ENCODE data around the gene TMEM50B. TPM values are rescaled to one million over a fixed set of nuclear protein-coding genes. Genes with fewer than 3 reads are reported as not detected.
"Not testable (repeated sequence)": the region's sequence is repeated elsewhere in the genome, so short reads cannot be mapped to it uniquely, and the experiment has no call there.

Gene TMEM50B
- total RNA-seq, 1 experiment from 2014 or later: 57.5 TPM

DNA sequence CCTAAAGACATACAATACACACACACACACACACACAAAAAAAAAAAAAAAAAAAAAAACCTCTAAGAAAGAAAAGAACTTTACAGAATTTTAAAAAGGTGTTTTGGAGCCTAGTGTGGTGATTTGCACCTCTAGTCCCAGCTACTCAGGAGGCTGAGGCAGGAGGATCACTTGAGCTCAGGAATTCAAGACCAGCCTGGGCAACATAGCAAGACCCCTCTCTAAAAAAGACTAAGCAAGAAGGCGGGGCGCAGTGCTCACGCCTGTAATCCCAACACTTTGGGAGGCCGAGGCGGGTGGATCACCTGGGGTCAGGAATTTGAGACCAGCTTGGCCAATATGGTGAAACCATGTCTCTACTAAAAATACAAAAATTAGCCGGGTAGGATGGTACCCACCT lies 33.2 kb downstream of the TMEM50B start:
- not testable (repeated sequence) for H3K4me2 ChIP-seq (ENCODE audit: low read depth, low read length, poor library complexity, severe bottlenecking); H3K27ac ChIP-seq (ENCODE audit: low read length); H3K79me2 ChIP-seq (ENCODE audit: low read length); H3K9ac ChIP-seq (ENCODE audit: low read length); H3K36me3 ChIP-seq (ENCODE audit: insufficient read depth, low read length); H2AFZ ChIP-seq (ENCODE audit: low read length); H3K9me2 ChIP-seq (replicated peaks; ENCODE audit: insufficient read depth, low read length); H4K20me1 ChIP-seq (ENCODE audit: insufficient read depth, low read depth, low read length); H3K27me3 ChIP-seq (ENCODE audit: low read length); DNase-seq; H3K9me3 ChIP-seq (ENCODE audit: low read length); H3K4me3 ChIP-seq (ENCODE audit: low read length)
- peaks cover 12% of the 10 kb centered on the region for H3K4me1 ChIP-seq (ENCODE audit: low read length)

DNA sequence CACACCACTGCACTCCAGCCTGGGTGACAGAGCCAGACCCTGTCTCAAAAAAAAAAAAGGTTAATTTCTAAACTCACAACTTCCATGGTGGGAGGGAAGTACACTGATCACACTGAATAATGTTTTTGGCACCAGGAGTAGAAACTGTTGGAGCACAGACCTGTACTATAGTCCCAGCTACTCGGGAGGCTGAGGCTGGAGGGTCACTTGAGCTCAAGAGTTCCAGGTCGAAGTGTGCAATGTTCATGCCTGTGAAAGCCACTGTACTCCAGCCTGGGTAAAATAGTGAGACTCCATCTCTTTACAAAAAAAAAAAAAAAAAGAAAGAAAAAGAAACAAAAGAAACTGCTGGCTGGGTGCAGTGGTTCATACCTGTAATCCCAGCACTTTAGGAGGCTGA lies 35.3 kb downstream of the TMEM50B start:
- no peaks in the 10 kb centered on the region for H3K9me3 ChIP-seq (ENCODE audit: low read length)
- H3K4me2 ChIP-seq (ENCODE audit: low read depth, low read length, poor library complexity, severe bottlenecking): no peak overlapping the region
- no peaks in the 10 kb centered on the region for H3K36me3 ChIP-seq (ENCODE audit: insufficient read depth, low read length)
- H3K9me2 ChIP-seq (replicated peaks; ENCODE audit: insufficient read depth, low read length): no peaks in the 10 kb centered on the region
- H3K4me3 ChIP-seq (ENCODE audit: low read length): no peak overlapping the region
- no peaks in the 10 kb centered on the region for H3K79me2 ChIP-seq (ENCODE audit: low read length)
- no peaks in the 10 kb centered on the region for H4K20me1 ChIP-seq (ENCODE audit: insufficient read depth, low read depth, low read length)
- DNase-seq: no peak
- H2AFZ ChIP-seq (ENCODE audit: low read length): no peak overlapping the region
- H3K9ac ChIP-seq (ENCODE audit: low read length): no peak overlapping the region
- no peak overlapping the region; the same call in 1 of the 2 replicates for H3K27ac ChIP-seq (ENCODE audit: low read length)
- peaks cover 20% of the 10 kb centered on the region for H3K4me1 ChIP-seq (ENCODE audit: low read length)
- no peaks in the 10 kb centered on the region for H3K27me3 ChIP-seq (ENCODE audit: low read length)

DNA sequence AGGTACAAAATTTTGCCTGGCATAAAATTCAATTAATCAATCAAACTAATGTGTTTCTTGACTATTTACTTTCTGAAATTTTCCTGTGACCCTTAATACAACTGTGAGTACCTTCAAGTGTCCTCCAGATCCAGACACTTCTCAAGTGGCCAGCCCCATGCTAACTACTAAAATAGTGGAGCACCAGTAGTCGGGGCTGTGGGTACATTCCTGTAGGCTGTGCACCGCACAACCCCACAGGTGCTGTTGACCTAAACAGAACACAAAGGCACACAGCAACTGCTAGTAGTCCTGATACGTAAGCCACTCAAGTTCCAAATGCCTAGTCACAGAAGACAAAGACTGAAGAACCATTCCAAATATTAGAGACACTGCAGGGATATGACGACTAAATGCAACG lies 36.6 kb downstream of the TMEM50B start:
- peak overlapping the region; percentile 52 for H3K27ac ChIP-seq (ENCODE audit: low read length)
- H4K20me1 ChIP-seq (ENCODE audit: insufficient read depth, low read depth, low read length): no peaks in the 10 kb centered on the region
- no peak overlapping the region for H3K9ac ChIP-seq (ENCODE audit: low read length)
- DNase-seq: no peak
- no peaks in the 10 kb centered on the region for H3K9me3 ChIP-seq (ENCODE audit: low read length)
- no peak overlapping the region for H2AFZ ChIP-seq (ENCODE audit: low read length)
- no peak overlapping the region for H3K4me3 ChIP-seq (ENCODE audit: low read length)
- no peaks in the 10 kb centered on the region for H3K79me2 ChIP-seq (ENCODE audit: low read length)
- H3K27me3 ChIP-seq (ENCODE audit: low read length): no peaks in the 10 kb centered on the region
- H3K9me2 ChIP-seq (replicated peaks; ENCODE audit: insufficient read depth, low read length): no peaks in the 10 kb centered on the region
- H3K4me2 ChIP-seq (ENCODE audit: low read depth, low read length, poor library complexity, severe bottlenecking): no peak overlapping the region
- H3K4me1 ChIP-seq (ENCODE audit: low read length): peaks cover 20% of the 10 kb centered on the region
- H3K36me3 ChIP-seq (ENCODE audit: insufficient read depth, low read length): no peaks in the 10 kb centered on the region

DNA sequence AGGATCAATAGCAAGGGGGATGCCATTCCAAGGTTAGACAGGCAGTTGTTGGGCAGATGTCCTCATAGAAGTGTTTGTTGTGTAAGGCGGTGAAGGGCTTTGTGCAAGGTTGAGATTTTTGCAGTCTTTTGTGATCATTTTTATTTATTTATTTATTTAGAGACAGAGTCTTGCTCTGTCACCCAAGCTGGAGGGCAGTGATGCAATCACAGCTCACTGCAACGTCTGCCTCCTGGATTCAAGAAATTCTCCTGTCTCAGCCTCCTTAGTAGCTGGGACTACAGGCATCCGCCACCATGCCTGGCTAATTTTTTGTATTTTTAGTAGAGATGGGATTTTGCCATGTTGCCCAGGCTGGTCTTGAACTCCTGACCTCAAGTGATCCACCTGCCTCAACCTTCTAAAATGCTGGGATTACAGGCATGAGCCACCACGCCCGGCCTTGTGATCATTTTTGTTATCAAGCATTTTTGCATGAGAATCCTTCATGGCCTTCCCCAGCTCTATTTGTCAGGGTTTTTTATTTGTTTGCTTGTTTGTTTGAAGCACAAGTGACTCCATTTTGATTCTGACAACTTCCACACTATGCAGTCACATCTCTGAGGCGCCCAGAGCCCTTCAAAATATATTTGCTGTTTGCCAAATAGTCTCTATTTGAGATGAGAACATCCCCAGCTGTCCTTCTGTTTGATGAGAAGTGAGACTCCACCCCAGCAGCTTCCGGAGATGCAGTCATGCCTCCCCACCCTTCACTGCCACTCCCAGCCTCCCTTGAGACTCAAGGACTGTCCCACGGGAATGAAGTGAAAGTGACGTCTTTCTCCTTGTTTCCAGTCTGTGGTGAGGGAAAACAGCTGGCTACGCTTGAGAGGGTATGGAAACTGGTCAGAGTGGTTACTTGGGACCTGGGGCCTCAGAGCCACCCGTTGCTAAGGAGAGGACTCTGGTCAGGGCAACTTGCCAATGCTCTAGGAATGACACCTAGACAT lies 38.0 kb downstream of the TMEM50B start:
- H3K4me3 ChIP-seq (ENCODE audit: low read length): no peak overlapping the region
- 0 out of 2 replicates have a peak, but pooled peaks cover 3% of the 10 kb centered on the region for H3K79me2 ChIP-seq (ENCODE audit: low read length)
- H3K4me2 ChIP-seq (ENCODE audit: low read depth, low read length, poor library complexity, severe bottlenecking): peak overlapping the region; percentile 2

DNA sequence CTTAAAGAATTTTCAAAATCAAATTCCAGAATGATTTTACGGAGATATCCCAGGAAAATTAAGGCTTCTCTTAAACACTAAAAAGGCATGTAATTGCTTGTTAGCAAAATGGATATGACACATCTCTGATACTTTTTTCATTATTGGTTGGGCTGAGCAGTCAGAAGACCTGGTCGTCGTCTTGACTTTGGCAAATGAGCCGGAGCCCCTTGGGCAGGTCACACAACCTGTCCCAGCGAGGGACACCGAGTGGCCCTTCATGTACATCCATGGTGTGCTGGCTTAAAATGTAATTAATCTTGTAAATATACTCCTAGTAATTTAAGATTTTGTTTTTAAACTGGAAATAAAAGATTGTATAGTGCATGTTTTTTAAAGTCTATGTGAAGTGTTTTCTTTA lies 42.6 kb downstream of the TMEM50B start:
- H3K36me3 ChIP-seq (ENCODE audit: insufficient read depth, low read length): peaks cover 39% of the 10 kb centered on the region
- H3K27ac ChIP-seq (ENCODE audit: low read length): no peak overlapping the region

More for the DNA sequence above, 38.0 kb downstream of the TMEM50B start:
- H3K9me2 ChIP-seq (replicated peaks; ENCODE audit: insufficient read depth, low read length): no peaks in the 10 kb centered on the region
- no peaks in the 10 kb centered on the region for H4K20me1 ChIP-seq (ENCODE audit: insufficient read depth, low read depth, low read length)
- H3K9ac ChIP-seq (ENCODE audit: low read length): no peak overlapping the region
- DNase-seq: peak; percentile 73
- peaks cover 9% of the 10 kb centered on the region for H3K36me3 ChIP-seq (ENCODE audit: insufficient read depth, low read length)
- H3K27me3 ChIP-seq (ENCODE audit: low read length): no peaks in the 10 kb centered on the region
- peak overlapping the region; percentile 72 for H3K27ac ChIP-seq (ENCODE audit: low read length)
- no peaks in the 10 kb centered on the region for H3K9me3 ChIP-seq (ENCODE audit: low read length)
- H2AFZ ChIP-seq (ENCODE audit: low read length): no peak overlapping the region
- H3K4me1 ChIP-seq (ENCODE audit: low read length): peaks cover 29% of the 10 kb centered on the region

DNA sequence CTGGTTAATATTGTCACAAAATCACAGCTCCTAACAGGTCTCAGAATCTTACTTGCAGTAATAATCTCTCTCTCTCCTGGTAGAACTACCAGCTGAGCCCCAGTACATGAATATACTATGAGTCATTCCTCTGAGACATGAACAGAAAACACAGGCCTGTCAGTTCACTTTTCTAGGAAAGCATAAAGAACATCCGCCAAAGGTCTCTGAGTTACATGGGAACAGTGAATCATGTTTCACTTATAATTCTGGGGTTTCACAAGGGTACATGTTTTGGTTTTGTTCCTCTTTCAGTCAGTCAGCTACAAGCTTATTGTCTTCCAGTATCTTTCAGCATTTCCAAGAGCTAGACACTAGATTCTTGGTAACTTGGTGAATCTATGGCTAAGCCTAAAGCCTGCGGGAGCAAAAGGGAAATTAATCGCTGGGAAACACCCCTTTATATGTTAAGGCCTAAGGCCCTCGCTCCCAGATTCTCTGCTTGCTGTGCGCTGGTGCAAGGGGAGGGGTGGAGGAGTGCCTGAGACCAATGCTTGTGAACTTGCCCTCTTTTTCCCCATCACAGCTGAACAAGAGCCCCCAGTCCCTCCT lies 44.9 kb downstream of the TMEM50B start:
- no peaks in the 10 kb centered on the region for H3K27me3 ChIP-seq (ENCODE audit: low read length)
- H3K4me2 ChIP-seq (ENCODE audit: low read depth, low read length, poor library complexity, severe bottlenecking): no peak overlapping the region
- H4K20me1 ChIP-seq (ENCODE audit: insufficient read depth, low read depth, low read length): no peaks in the 10 kb centered on the region
- no peak overlapping the region for H3K4me3 ChIP-seq (ENCODE audit: low read length)
- no peak for DNase-seq
- peaks cover 48% of the 10 kb centered on the region for H3K36me3 ChIP-seq (ENCODE audit: insufficient read depth, low read length)
- H2AFZ ChIP-seq (ENCODE audit: low read length): no peak overlapping the region
- no peaks in the 10 kb centered on the region for H3K9me3 ChIP-seq (ENCODE audit: low read length)
- peaks cover 17% of the 10 kb centered on the region for H3K4me1 ChIP-seq (ENCODE audit: low read length)
- H3K9me2 ChIP-seq (replicated peaks; ENCODE audit: insufficient read depth, low read length): no peaks in the 10 kb centered on the region
- no peak overlapping the region for H3K9ac ChIP-seq (ENCODE audit: low read length)
- 0 out of 2 replicates have a peak, but pooled peaks cover 3% of the 10 kb centered on the region for H3K79me2 ChIP-seq (ENCODE audit: low read length)
- H3K27ac ChIP-seq (ENCODE audit: low read length): peak overlapping the region; percentile 17

More for the DNA sequence above, 42.6 kb downstream of the TMEM50B start:
- H3K79me2 ChIP-seq (ENCODE audit: low read length): 0 out of 2 replicates have a peak, but pooled peaks cover 3% of the 10 kb centered on the region
- H3K9ac ChIP-seq (ENCODE audit: low read length): no peak overlapping the region
- H4K20me1 ChIP-seq (ENCODE audit: insufficient read depth, low read depth, low read length): no peaks in the 10 kb centered on the region
- no peak overlapping the region for H3K4me2 ChIP-seq (ENCODE audit: low read depth, low read length, poor library complexity, severe bottlenecking)
- H3K9me2 ChIP-seq (replicated peaks; ENCODE audit: insufficient read depth, low read length): no peaks in the 10 kb centered on the region
- H2AFZ ChIP-seq (ENCODE audit: low read length): no peak overlapping the region
- no peak for DNase-seq
- H3K4me3 ChIP-seq (ENCODE audit: low read length): no peak overlapping the region
- H3K27me3 ChIP-seq (ENCODE audit: low read length): no peaks in the 10 kb centered on the region
- no peaks in the 10 kb centered on the region for H3K9me3 ChIP-seq (ENCODE audit: low read length)
- H3K4me1 ChIP-seq (ENCODE audit: low read length): peaks cover 30% of the 10 kb centered on the region

DNA sequence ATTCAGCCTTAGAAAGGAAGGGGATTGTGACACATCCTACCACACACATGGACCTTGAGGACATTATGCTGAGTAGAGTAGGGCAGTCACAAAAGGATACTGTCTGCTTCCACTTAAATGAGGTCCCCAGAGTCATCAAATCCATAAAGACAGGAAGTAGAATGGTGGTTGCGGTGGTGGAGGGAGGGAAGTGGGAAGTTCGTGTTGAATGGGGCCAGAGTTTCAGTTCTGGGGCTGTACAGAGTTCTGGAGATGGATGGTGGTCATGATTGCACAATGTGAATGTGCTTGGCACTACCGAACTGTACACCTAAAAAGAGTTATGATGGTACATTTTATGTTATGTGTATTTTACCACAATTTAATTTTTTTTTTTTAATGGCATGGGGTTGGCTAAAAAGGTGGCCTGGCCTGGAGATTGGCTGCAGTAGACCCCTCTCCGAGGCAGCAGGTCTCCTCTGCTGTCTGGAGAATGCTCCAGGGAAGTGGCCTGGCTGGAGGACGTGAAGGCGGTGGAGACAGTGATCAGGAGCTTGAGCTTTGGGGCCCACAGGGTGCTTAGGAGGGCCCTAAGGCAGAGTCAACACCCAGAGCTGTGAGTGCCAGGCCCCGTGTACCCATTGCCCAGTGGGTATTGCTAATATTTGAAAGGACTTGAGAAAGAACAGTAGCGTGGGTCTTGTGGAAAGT lies 46.2 kb downstream of the TMEM50B start:
- Histone ChIP-seq H4K20me1 (ENCODE audit: insufficient read depth, low read depth, low read length) (no peaks in the 10 kb centered on the region), H2AFZ (ENCODE audit: low read length) (no peak overlapping the region), H3K27ac (ENCODE audit: low read length) (no peak overlapping the region), H3K27me3 (ENCODE audit: low read length) (no peaks in the 10 kb centered on the region), H3K4me2 (ENCODE audit: low read depth, low read length, poor library complexity, severe bottlenecking) (no peak overlapping the region), H3K9ac (ENCODE audit: low read length) (no peak overlapping the region), H3K4me1 (ENCODE audit: low read length) (peaks cover 17% of the 10 kb centered on the region), H3K9me2 (replicated peaks; ENCODE audit: insufficient read depth, low read length) (no peaks in the 10 kb centered on the region), H3K79me2 (ENCODE audit: low read length) (0 out of 2 replicates have a peak, but pooled peaks cover 3% of the 10 kb centered on the region), H3K9me3 (ENCODE audit: low read length) (no peaks in the 10 kb centered on the region), H3K4me3 (ENCODE audit: low read length) (no peak overlapping the region), H3K36me3 (ENCODE audit: insufficient read depth, low read length) (peaks cover 53% of the 10 kb centered on the region)
- no peak for DNase-seq

DNA sequence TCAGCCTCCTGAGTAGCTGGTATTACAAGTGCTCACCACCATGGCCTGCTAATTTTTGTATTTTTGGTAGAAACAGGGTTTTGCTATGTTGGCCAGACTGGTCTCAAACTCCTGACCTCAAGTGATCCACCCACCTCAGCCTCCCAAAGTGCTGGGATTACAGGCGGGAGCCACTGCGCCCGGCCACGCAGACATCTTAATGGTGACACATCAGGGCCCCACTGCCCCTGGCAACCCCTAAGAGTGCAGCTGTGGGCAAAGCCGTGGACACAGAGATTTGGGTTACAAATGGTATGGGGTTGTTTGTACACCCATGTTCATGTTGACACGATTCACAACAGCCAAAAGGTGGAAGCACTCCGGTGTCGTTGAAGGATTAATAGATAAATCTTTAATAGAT lies 46.8 kb downstream of the TMEM50B start:
- H3K9me2 ChIP-seq (replicated peaks; ENCODE audit: insufficient read depth, low read length): no peaks in the 10 kb centered on the region
- DNase-seq: no peak
- no peaks in the 10 kb centered on the region for H4K20me1 ChIP-seq (ENCODE audit: insufficient read depth, low read depth, low read length)
- peaks cover 17% of the 10 kb centered on the region for H3K4me1 ChIP-seq (ENCODE audit: low read length)
- H3K4me2 ChIP-seq (ENCODE audit: low read depth, low read length, poor library complexity, severe bottlenecking): no peak overlapping the region
- H3K79me2 ChIP-seq (ENCODE audit: low read length): 0 out of 2 replicates have a peak, but pooled peaks cover 3% of the 10 kb centered on the region
- peaks cover 55% of the 10 kb centered on the region for H3K36me3 ChIP-seq (ENCODE audit: insufficient read depth, low read length)
- H3K27ac ChIP-seq (ENCODE audit: low read length): no peak overlapping the region
- H3K9ac ChIP-seq (ENCODE audit: low read length): no peak overlapping the region
- H2AFZ ChIP-seq (ENCODE audit: low read length): no peak overlapping the region
- no peak overlapping the region for H3K4me3 ChIP-seq (ENCODE audit: low read length)
- H3K27me3 ChIP-seq (ENCODE audit: low read length): no peaks in the 10 kb centered on the region
- H3K9me3 ChIP-seq (ENCODE audit: low read length): no peaks in the 10 kb centered on the region

All from Karpas-422 (cell line).